ENCODE measurements around the gene COG3. TPM values are rescaled to one million over a fixed set of nuclear protein-coding genes. Genes with fewer than 3 reads are reported as not detected.
"Not testable (repeated sequence)": the region's sequence is repeated elsewhere in the genome, so short reads cannot be mapped to it uniquely, and the experiment has no call there.

Gene COG3
- total and polyA plus RNA-seq, 2 experiments from 2014 or later: 26.2 to 82.9 TPM

GRCh38 chr13:45419945-45420344, 44.8 kb upstream of the COG3 start:
- Histone ChIP-seq H3K36me3 (no peaks in the 10 kb centered on the region), H3K27ac (no peak overlapping the region), H3K4me3 (no peak overlapping the region), H3K9me3 (ENCODE audit: low read depth) (no peaks in the 10 kb centered on the region), H3K4me1 (ENCODE audit: low read depth) (peaks cover 3% of the 10 kb centered on the region), H3K27me3 (no peaks in the 10 kb centered on the region)
- no peak for TF ChIP-seq CTCF (IDR thresholded peaks at IDR 0.05; ENCODE audit: low read depth, low read length)
- DNase-seq (ENCODE audit: low read depth in 1 of 2, low spot score in 1 of 2): no peak

- H3K4me1 ChIP-seq (ENCODE audit: low read depth): no peaks in the 10 kb centered on the region
- no peak for DNase-seq (ENCODE audit: low read depth in 1 of 2, low spot score in 1 of 2)
- H3K9me3 ChIP-seq (ENCODE audit: low read depth): no peaks in the 10 kb centered on the region
- no peak overlapping the region for H3K27ac ChIP-seq
- no peaks in the 10 kb centered on the region for H3K36me3 ChIP-seq
- no peak for TF ChIP-seq CTCF (IDR thresholded peaks at IDR 0.05; ENCODE audit: low read depth, low read length)
- no peak overlapping the region for H3K4me3 ChIP-seq
- no peaks in the 10 kb centered on the region for H3K27me3 ChIP-seq
These were observed 41.9 kb upstream of the COG3 start for GRCh38 chr13:45422731-45423292.

GRCh38 chr13:45426056-45426841, 38.5 kb upstream of the COG3 start:
- not testable (repeated sequence) for H3K9me3 ChIP-seq (ENCODE audit: low read depth); H3K4me1 ChIP-seq (ENCODE audit: low read depth); DNase-seq (ENCODE audit: low read depth in 1 of 2, low spot score in 1 of 2); H3K36me3 ChIP-seq; H3K27ac ChIP-seq; H3K27me3 ChIP-seq; H3K4me3 ChIP-seq

- Histone ChIP-seq H3K36me3 (no peaks in the 10 kb centered on the region), H3K27ac (peak overlapping the region; percentile 76), H3K4me3 (no peak overlapping the region), H3K27me3 (no peaks in the 10 kb centered on the region), H3K4me1 (ENCODE audit: low read depth) (peaks cover 14% of the 10 kb centered on the region), H3K9me3 (ENCODE audit: low read depth) (no peaks in the 10 kb centered on the region)
- no peak for DNase-seq (ENCODE audit: low read depth in 1 of 2, low spot score in 1 of 2)
- TF ChIP-seq CTCF (IDR thresholded peaks at IDR 0.05; ENCODE audit: low read depth, low read length): no peak
These were observed 31.9 kb upstream of the COG3 start for GRCh38 chr13:45432737-45433380.

- peak in 1 of 2 donors; percentile 27 for DNase-seq (ENCODE audit: low read depth in 1 of 2, low spot score in 1 of 2)
- no peak for TF ChIP-seq CTCF (IDR thresholded peaks at IDR 0.05; ENCODE audit: low read depth, low read length)
These were observed 31.4 kb upstream of the COG3 start for GRCh38 chr13:45433381-45433790.

More at GRCh38 chr13:45433381-45433790, 31.4 kb upstream of the COG3 start:
- no peak overlapping the region for H3K4me3 ChIP-seq
- no peaks in the 10 kb centered on the region for H3K9me3 ChIP-seq (ENCODE audit: low read depth)
- no peaks in the 10 kb centered on the region for H3K27me3 ChIP-seq
- no peaks in the 10 kb centered on the region for H3K36me3 ChIP-seq
- peak overlapping the region; percentile 76 for H3K27ac ChIP-seq
- peaks cover 14% of the 10 kb centered on the region for H3K4me1 ChIP-seq (ENCODE audit: low read depth)
